Kidney epithelial cell (primary cell): Measurements from ENCODE around the gene POLE. TPM values are rescaled to one million over a fixed set of nuclear protein-coding genes. Genes with fewer than 3 reads are reported as not detected.

ENCODE experiments used
- DNase-seq: peaks from one replicate; pipeline ENCODE4 v3.0.0-alpha.2; 2010; ENCODE audit warnings: low read depth
- H3K27me3 ChIP-seq: 2 replicates; pipeline ENCODE4 v1.6.0; 2011; ENCODE audit warnings: low read length; ENCODE audit not compliant: control insufficient read depth, insufficient read depth
- H3K36me3 ChIP-seq: 2 replicates; pipeline ENCODE4 v1.5.1; 2011; ENCODE audit warnings: low read length; ENCODE audit not compliant: control insufficient read depth, insufficient read depth
- H3K4me3 ChIP-seq: 2 replicates; pipeline ENCODE4 v1.5.1; 2011; ENCODE audit warnings: low read depth, mild to moderate bottlenecking, control low read depth, low read length
- CTCF ChIP-seq: IDR thresholded peaks from 2 replicates; pipeline ENCODE4 v1.5.1; 2011; ENCODE audit warnings: mild to moderate bottlenecking, moderate library complexity, low read length, control low read depth, inconsistent platforms; ENCODE audit not compliant: insufficient read depth, poor library complexity, severe bottlenecking
- total RNA-seq: library from RNA; depleted of rRNA; stranded (reverse); fragments of >200 nt; gene quantifications from 2 replicates; pipeline ENCODE4 v1.2.3, GENCODE V29; 2015

Gene POLE
- total RNA-seq, 1 donor from 2014 or later: 15.1 TPM

GRCh38 chr12:132624910-132625630 is 62.1 kb downstream of the POLE start:
- DNase-seq: no peak
- Histone ChIP-seq H3K4me3 (no peak overlapping the region), H3K36me3 (no peaks in the 10 kb centered on the region), H3K27me3 (peaks cover 11% of the 10 kb centered on the region)
- TF ChIP-seq CTCF: no peak

- TF ChIP-seq CTCF: no peak
- H3K36me3 ChIP-seq: no peaks in the 10 kb centered on the region
- H3K4me3 ChIP-seq: no peak overlapping the region
- DNase-seq: no peak
- peaks cover 19% of the 10 kb centered on the region for H3K27me3 ChIP-seq
Observed at GRCh38 chr12:132624186-132624855, 62.8 kb downstream of the POLE start.

GRCh38 chr12:132623072-132623869 is 63.9 kb downstream of the POLE start:
- no peak for TF ChIP-seq CTCF
- peaks cover 24% of the 10 kb centered on the region for H3K27me3 ChIP-seq
- no peaks in the 10 kb centered on the region for H3K36me3 ChIP-seq
- no peak overlapping the region for H3K4me3 ChIP-seq
- no peak for DNase-seq

GRCh38 chr12:132622437-132623071 is 64.6 kb downstream of the POLE start:
- Histone ChIP-seq H3K36me3 (no peaks in the 10 kb centered on the region), H3K27me3 (peaks cover 31% of the 10 kb centered on the region), H3K4me3 (no peak overlapping the region)
- no peak for DNase-seq
- TF ChIP-seq CTCF: no peak

- no peak for DNase-seq
- H3K27me3 ChIP-seq: peaks cover 38% of the 10 kb centered on the region
- no peaks in the 10 kb centered on the region for H3K36me3 ChIP-seq
- H3K4me3 ChIP-seq: no peak overlapping the region
- TF ChIP-seq CTCF: no peak
Observed at GRCh38 chr12:132621657-132622435, 65.3 kb downstream of the POLE start.
